NT2/D1 (cell line): ENCODE measurements around the gene ZFPL1.

ENCODE experiments used
- DNase-seq: peaks from one replicate; pipeline ENCODE4 v3.0.0-alpha.2; 2011; ENCODE audit warnings: low read depth, low spot score
- H3K27me3 ChIP-seq: 2 replicates; pipeline ENCODE4 v1.6.0; 2011; ENCODE audit warnings: mild to moderate bottlenecking; ENCODE audit not compliant: insufficient read length, insufficient read depth
- H3K36me3 ChIP-seq: 2 replicates; pipeline ENCODE4 v1.6.1; 2011; ENCODE audit warnings: mild to moderate bottlenecking, low read length, mixed read lengths; ENCODE audit not compliant: insufficient read depth, insufficient read length
- H3K4me1 ChIP-seq: 2 replicates; pipeline ENCODE4 v1.5.1; 2011; ENCODE audit not compliant: insufficient read depth, insufficient read length
- H3K4me3 ChIP-seq: 2 replicates; pipeline ENCODE4 v1.5.1; 2011; ENCODE audit warnings: low read depth; ENCODE audit not compliant: insufficient read length
- H3K9ac ChIP-seq: 2 replicates; pipeline ENCODE4 v1.6.0; 2011; ENCODE audit warnings: low read depth; ENCODE audit not compliant: insufficient read length
- H3K9me3 ChIP-seq: 2 replicates; pipeline ENCODE4 v1.5.1; 2011; ENCODE audit warnings: mild to moderate bottlenecking, low read length; ENCODE audit not compliant: insufficient read depth
- SUZ12 ChIP-seq: IDR thresholded peaks from 2 replicates; pipeline ENCODE4 v1.6.1; 2011; ENCODE audit not compliant: insufficient read length, insufficient read depth; ENCODE audit errors: extremely low read depth
- YY1 ChIP-seq: IDR thresholded peaks from 2 replicates; pipeline ENCODE4 v1.6.1; 2011; ENCODE audit not compliant: insufficient read length, insufficient read depth
- ZNF274 ChIP-seq: IDR thresholded peaks from 2 replicates; pipeline ENCODE4 v1.6.1; 2011; ENCODE audit warnings: mild to moderate bottlenecking, low read depth, low read length

Gene ZFPL1

GRCh38 chr11:65043881-65044501, 40.0 kb upstream of the ZFPL1 start:
- H3K9ac ChIP-seq, result no peak overlapping the region

GRCh38 chr11:65045061-65045460, 39.0 kb upstream of the ZFPL1 start:
- Histone ChIP-seq H3K36me3 (peaks cover 44% of the 10 kb centered on the region), H3K27me3 (no peaks in the 10 kb centered on the region), H3K9me3 (no peaks in the 10 kb centered on the region), H3K9ac (no peak overlapping the region), H3K4me3 (no peak overlapping the region), H3K4me1 (peaks cover 13% of the 10 kb centered on the region)
- TF ChIP-seq ZNF274 (no peak), YY1 (no peak), SUZ12 (no peak)
- DNase-seq, result no peak

More at GRCh38 chr11:65043881-65044501, 40.0 kb upstream of the ZFPL1 start:
- H3K4me3 ChIP-seq, result no peak overlapping the region
- H3K4me1 ChIP-seq, result peaks cover 13% of the 10 kb centered on the region
- TF ChIP-seq SUZ12 (no peak), ZNF274 (no peak)
- no peaks in the 10 kb centered on the region for H3K27me3 ChIP-seq
- H3K9me3 ChIP-seq, result no peaks in the 10 kb centered on the region
- DNase-seq, result no peak
- peaks cover 52% of the 10 kb centered on the region for H3K36me3 ChIP-seq

GRCh38 chr11:65045728-65046127, 38.3 kb upstream of the ZFPL1 start:
- TF ChIP-seq YY1 (no peak), ZNF274 (no peak), SUZ12 (no peak)
- DNase-seq, result no peak
- Histone ChIP-seq H3K9me3 (no peaks in the 10 kb centered on the region), H3K9ac (no peak overlapping the region), H3K4me1 (peaks cover 13% of the 10 kb centered on the region), H3K36me3 (peaks cover 43% of the 10 kb centered on the region), H3K4me3 (no peak overlapping the region), H3K27me3 (no peaks in the 10 kb centered on the region)

GRCh38 chr11:65047581-65048422, 36.2 kb upstream of the ZFPL1 start:
- H3K4me1 ChIP-seq, result peaks cover 12% of the 10 kb centered on the region
- no peak overlapping the region for H3K9ac ChIP-seq
- no peaks in the 10 kb centered on the region for H3K9me3 ChIP-seq
- H3K36me3 ChIP-seq, result peaks cover 42% of the 10 kb centered on the region
- no peak for TF ChIP-seq ZNF274
- no peak for TF ChIP-seq SUZ12
- TF ChIP-seq YY1, result no peak
- no peak overlapping the region for H3K4me3 ChIP-seq
- no peak for DNase-seq
- H3K27me3 ChIP-seq, result no peaks in the 10 kb centered on the region

- Histone ChIP-seq H3K4me1 (peaks cover 6% of the 10 kb centered on the region), H3K4me3 (no peak overlapping the region), H3K36me3 (peaks cover 7% of the 10 kb centered on the region), H3K27me3 (no peaks in the 10 kb centered on the region), H3K9ac (no peak overlapping the region), H3K9me3 (no peaks in the 10 kb centered on the region)
- DNase-seq, result no peak
- TF ChIP-seq SUZ12 (no peak), YY1 (no peak), ZNF274 (no peak)
These were observed 32.6 kb upstream of the ZFPL1 start for GRCh38 chr11:65051398-65051858.

GRCh38 chr11:65053827-65054508, 30.1 kb upstream of the ZFPL1 start:
- Histone ChIP-seq H3K9ac (no peak overlapping the region), H3K27me3 (no peaks in the 10 kb centered on the region), H3K4me3 (no peak overlapping the region), H3K36me3 (no peaks in the 10 kb centered on the region), H3K4me1 (peaks cover 4% of the 10 kb centered on the region), H3K9me3 (no peaks in the 10 kb centered on the region)
- TF ChIP-seq ZNF274 (no peak), SUZ12 (no peak), YY1 (no peak)
- no peak for DNase-seq

GRCh38 chr11:65055538-65055937, 28.5 kb upstream of the ZFPL1 start:
- no peak overlapping the region for H3K9ac ChIP-seq
- H3K27me3 ChIP-seq, result no peaks in the 10 kb centered on the region
- H3K9me3 ChIP-seq, result no peaks in the 10 kb centered on the region
- no peaks in the 10 kb centered on the region for H3K36me3 ChIP-seq
- peaks cover 4% of the 10 kb centered on the region for H3K4me1 ChIP-seq
- no peak for DNase-seq
- H3K4me3 ChIP-seq, result no peak overlapping the region
- TF ChIP-seq SUZ12, result no peak
- no peak for TF ChIP-seq ZNF274
- no peak for TF ChIP-seq YY1
